ENCODE results near the gene BCOR.

DNA sequence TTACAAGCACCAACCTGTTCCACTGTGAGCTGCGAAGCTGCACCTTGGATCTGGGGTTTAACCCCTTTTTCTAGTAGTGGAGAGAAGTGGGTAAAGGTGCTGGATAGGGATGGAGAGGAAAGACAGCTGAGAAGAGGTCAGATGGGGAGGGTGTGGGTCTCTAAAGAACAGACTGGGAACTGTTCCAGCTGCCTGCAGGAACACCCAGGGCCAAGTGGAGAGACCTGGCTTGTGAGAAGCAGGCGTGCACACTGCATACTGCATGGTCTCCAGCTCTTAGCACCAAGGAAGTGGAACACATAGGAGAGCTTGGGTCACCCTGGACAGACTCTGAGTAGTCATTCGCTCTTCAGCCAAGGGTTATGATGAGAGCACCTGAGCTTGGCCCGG is 16.1 kb downstream of the BCOR start:
- TF ChIP-seq, protein P1, sequence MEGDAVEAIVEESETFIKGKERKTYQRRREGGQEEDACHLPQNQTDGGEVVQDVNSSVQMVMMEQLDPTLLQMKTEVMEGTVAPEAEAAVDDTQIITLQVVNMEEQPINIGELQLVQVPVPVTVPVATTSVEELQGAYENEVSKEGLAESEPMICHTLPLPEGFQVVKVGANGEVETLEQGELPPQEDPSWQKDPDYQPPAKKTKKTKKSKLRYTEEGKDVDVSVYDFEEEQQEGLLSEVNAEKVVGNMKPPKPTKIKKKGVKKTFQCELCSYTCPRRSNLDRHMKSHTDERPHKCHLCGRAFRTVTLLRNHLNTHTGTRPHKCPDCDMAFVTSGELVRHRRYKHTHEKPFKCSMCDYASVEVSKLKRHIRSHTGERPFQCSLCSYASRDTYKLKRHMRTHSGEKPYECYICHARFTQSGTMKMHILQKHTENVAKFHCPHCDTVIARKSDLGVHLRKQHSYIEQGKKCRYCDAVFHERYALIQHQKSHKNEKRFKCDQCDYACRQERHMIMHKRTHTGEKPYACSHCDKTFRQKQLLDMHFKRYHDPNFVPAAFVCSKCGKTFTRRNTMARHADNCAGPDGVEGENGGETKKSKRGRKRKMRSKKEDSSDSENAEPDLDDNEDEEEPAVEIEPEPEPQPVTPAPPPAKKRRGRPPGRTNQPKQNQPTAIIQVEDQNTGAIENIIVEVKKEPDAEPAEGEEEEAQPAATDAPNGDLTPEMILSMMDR (IDR thresholded peaks at IDR 0.05; ENCODE audit: low read depth, low read length, missing input control): no peak
- no peak for TF ChIP-seq TAF1 (conservative IDR thresholded peaks at IDR 0.05)
- TF ChIP-seq, protein P2, sequence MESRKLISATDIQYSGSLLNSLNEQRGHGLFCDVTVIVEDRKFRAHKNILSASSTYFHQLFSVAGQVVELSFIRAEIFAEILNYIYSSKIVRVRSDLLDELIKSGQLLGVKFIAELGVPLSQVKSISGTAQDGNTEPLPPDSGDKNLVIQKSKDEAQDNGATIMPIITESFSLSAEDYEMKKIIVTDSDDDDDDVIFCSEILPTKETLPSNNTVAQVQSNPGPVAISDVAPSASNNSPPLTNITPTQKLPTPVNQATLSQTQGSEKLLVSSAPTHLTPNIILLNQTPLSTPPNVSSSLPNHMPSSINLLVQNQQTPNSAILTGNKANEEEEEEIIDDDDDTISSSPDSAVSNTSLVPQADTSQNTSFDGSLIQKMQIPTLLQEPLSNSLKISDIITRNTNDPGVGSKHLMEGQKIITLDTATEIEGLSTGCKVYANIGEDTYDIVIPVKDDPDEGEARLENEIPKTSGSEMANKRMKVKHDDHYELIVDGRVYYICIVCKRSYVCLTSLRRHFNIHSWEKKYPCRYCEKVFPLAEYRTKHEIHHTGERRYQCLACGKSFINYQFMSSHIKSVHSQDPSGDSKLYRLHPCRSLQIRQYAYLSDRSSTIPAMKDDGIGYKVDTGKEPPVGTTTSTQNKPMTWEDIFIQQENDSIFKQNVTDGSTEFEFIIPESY (IDR thresholded peaks at IDR 0.05): no peak
- no peak for TF ChIP-seq JUND (IDR thresholded peaks at IDR 0.05)
- TF ChIP-seq NR2F2 (IDR thresholded peaks at IDR 0.05): no peak
- TF ChIP-seq, protein P3, sequence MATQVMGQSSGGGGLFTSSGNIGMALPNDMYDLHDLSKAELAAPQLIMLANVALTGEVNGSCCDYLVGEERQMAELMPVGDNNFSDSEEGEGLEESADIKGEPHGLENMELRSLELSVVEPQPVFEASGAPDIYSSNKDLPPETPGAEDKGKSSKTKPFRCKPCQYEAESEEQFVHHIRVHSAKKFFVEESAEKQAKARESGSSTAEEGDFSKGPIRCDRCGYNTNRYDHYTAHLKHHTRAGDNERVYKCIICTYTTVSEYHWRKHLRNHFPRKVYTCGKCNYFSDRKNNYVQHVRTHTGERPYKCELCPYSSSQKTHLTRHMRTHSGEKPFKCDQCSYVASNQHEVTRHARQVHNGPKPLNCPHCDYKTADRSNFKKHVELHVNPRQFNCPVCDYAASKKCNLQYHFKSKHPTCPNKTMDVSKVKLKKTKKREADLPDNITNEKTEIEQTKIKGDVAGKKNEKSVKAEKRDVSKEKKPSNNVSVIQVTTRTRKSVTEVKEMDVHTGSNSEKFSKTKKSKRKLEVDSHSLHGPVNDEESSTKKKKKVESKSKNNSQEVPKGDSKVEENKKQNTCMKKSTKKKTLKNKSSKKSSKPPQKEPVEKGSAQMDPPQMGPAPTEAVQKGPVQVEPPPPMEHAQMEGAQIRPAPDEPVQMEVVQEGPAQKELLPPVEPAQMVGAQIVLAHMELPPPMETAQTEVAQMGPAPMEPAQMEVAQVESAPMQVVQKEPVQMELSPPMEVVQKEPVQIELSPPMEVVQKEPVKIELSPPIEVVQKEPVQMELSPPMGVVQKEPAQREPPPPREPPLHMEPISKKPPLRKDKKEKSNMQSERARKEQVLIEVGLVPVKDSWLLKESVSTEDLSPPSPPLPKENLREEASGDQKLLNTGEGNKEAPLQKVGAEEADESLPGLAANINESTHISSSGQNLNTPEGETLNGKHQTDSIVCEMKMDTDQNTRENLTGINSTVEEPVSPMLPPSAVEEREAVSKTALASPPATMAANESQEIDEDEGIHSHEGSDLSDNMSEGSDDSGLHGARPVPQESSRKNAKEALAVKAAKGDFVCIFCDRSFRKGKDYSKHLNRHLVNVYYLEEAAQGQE (IDR thresholded peaks at IDR 0.05): no peak
- TF ChIP-seq RAD21 (IDR thresholded peaks at IDR 0.05): no peak
- no peak for TF ChIP-seq GABPA (IDR thresholded peaks at IDR 0.05 in 1 of 2, conservative IDR thresholded peaks at IDR 0.05 in 1 of 2)
- TF ChIP-seq, protein P4, sequence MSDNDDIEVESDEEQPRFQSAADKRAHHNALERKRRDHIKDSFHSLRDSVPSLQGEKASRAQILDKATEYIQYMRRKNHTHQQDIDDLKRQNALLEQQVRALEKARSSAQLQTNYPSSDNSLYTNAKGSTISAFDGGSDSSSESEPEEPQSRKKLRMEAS (IDR thresholded peaks at IDR 0.05): no peak
- TF ChIP-seq, protein P5, sequence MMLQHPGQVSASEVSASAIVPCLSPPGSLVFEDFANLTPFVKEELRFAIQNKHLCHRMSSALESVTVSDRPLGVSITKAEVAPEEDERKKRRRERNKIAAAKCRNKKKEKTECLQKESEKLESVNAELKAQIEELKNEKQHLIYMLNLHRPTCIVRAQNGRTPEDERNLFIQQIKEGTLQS (IDR thresholded peaks at IDR 0.05): no peak
- TF ChIP-seq SP1 (IDR thresholded peaks at IDR 0.05): no peak
- TF ChIP-seq RXRA (IDR thresholded peaks at IDR 0.05): no peak
